HepG2 (cell line): ENCODE measurements around the gene DAD1. TPM values are rescaled to one million over a fixed set of nuclear protein-coding genes. Genes with fewer than 3 reads are reported as not detected.
A peak's percentile ranks its signal among the peaks of the same experiment; 100 is the strongest.

Experiments
- ATAC-seq: fragments of 200-7000 bp; cut with Tn5 transposase; 3 replicates; pipeline ENCODE4 v1.9.1; 2020; ENCODE audit warnings: mild to moderate bottlenecking, moderate library complexity
- BruUV-seq: library from RNA; stranded (reverse); fragments of 400-500 nt; replicated peaks from 2 replicates; lab custom pipeline; 2021; lab: Mats Ljungman, UMichigan
- CTCF ChIA-PET: fragments of 300-600 bp; formaldehyde crosslinking; extraction: SDS; loops from one replicate; lab custom pipeline; 2021; ENCODE audit warnings: low total read pairs, inconsistent platforms, low intra/inter-chr PET ratio; lab: Yijun Ruan, JAX
- POLR2A ChIA-PET: fragments of 350-600 bp; sonication (Branson Sonifier 250); formaldehyde crosslinking; loops from one replicate; lab custom pipeline; 2020; ENCODE audit warnings: antibody characterized with exemption, inconsistent platforms; lab: Yijun Ruan, JAX
- DNase-seq: peaks from one replicate; pipeline ENCODE4 v3.0.0-alpha.2; 2015; ENCODE audit warnings: low spot score
- FAIRE-seq: peaks from 3 replicates; lab custom pipeline; 2011; peaks lifted over from hg19 to GRCh38; lab: Jason Lieb, UNC
- H2AFZ ChIP-seq: one replicate; pipeline ENCODE4 v1.6.1; 2011; ENCODE audit warnings: low read length, inconsistent platforms
- H3K27ac ChIP-seq: fragments of 300-600 bp; 3 replicates; pipeline ENCODE4 v1.8.0; 2011; ENCODE audit warnings: mixed run types, mild to moderate bottlenecking, mixed read lengths, low read length, inconsistent platforms; ENCODE audit not compliant: insufficient read depth; ENCODE audit errors: extremely low read length
- H3K27me3 ChIP-seq, 2 experiments: fragments of 200-600 bp in 1 of 2; 2 replicates in 1 of 2; 3 replicates in 1 of 2; pipeline versions ENCODE4 v1.6.0 to v1.8.0; 2011; ENCODE audit warnings: low read length in 2 of 2, mild to moderate bottlenecking in 2 of 2, moderate library complexity in 2 of 2, inconsistent platforms in 1 of 2; ENCODE audit not compliant: insufficient read depth in 2 of 2, control insufficient read depth in 1 of 2
- H3K36me3 ChIP-seq, 2 experiments: fragments of 200-600 bp in 1 of 2; replicated peaks in 1 of 2; 2 replicates in 1 of 2; 3 replicates in 1 of 2; pipeline versions ENCODE4 v1.5.1 to v1.8.0; 2011; ENCODE audit warnings: low read length in 2 of 2, inconsistent platforms in 1 of 2; ENCODE audit not compliant: insufficient read depth in 2 of 2, control insufficient read depth in 1 of 2
- H3K4me1 ChIP-seq: 2 replicates; pipeline ENCODE4 v1.5.1; 2012; ENCODE audit warnings: low read length, inconsistent platforms; ENCODE audit not compliant: insufficient read depth
- H3K4me2 ChIP-seq: 2 replicates; pipeline ENCODE4 v1.6.0; 2011; ENCODE audit warnings: low read depth, low read length, inconsistent platforms
- H3K4me3 ChIP-seq, 3 experiments: fragments of 200-600 bp in 1 of 3; sonication (generic), shearing (Covaris generic) in 1 of 3; replicated peaks in 1 of 3; 2 replicates each; pipeline ENCODE4 v1.5.1; 2011 to 2016; ENCODE audit warnings: low read length in 3 of 3, inconsistent platforms in 2 of 3, low read depth in 2 of 3, mild to moderate bottlenecking in 2 of 3, control low read depth in 1 of 3, mixed read lengths in 1 of 3; ENCODE audit not compliant: insufficient read depth in 1 of 3
- H3K79me2 ChIP-seq: one replicate; pipeline ENCODE4 v1.6.1; 2011; ENCODE audit warnings: low read length, inconsistent platforms; ENCODE audit not compliant: insufficient read depth
- H3K9ac ChIP-seq: 2 replicates; pipeline ENCODE4 v1.6.0; 2011; ENCODE audit warnings: mild to moderate bottlenecking, low read depth, low read length, inconsistent platforms; ENCODE audit not compliant: insufficient read depth
- H3K9me3 ChIP-seq: 2 replicates; pipeline ENCODE4 v1.5.1; 2012; ENCODE audit warnings: mild to moderate bottlenecking, low read length
- H4K20me1 ChIP-seq: 2 replicates; pipeline ENCODE4 v1.6.0; 2011; ENCODE audit warnings: inconsistent platforms, mild to moderate bottlenecking, low read length, moderate library complexity; ENCODE audit not compliant: insufficient read depth
- CERS6 ChIP-seq: sonication (generic); formaldehyde crosslinking; IDR thresholded peaks from 2 replicates; pipeline ENCODE4 v1.5.0; 2020; ENCODE audit warnings: missing genetic modification reagents
- GZF1 ChIP-seq: sonication (generic); formaldehyde crosslinking; IDR thresholded peaks from 2 replicates; pipeline ENCODE4 v1.5.1; 2020; ENCODE audit warnings: mild to moderate bottlenecking, missing genetic modification reagents
- MEF2D ChIP-seq: sonication (generic); formaldehyde crosslinking; IDR thresholded peaks from 2 replicates; pipeline ENCODE4 v1.5.1; 2020; ENCODE audit warnings: mild to moderate bottlenecking, missing genetic modification reagents
- PHF21A ChIP-seq: sonication (generic); formaldehyde crosslinking; IDR thresholded peaks from 2 replicates; pipeline ENCODE4 v1.5.0; 2020; ENCODE audit warnings: mild to moderate bottlenecking, missing genetic modification reagents
- POGK ChIP-seq: sonication (generic); formaldehyde crosslinking; conservative IDR thresholded peaks from 2 replicates; pipeline ENCODE4 v1.8.0; 2022; ENCODE audit warnings: mild to moderate bottlenecking, moderate library complexity, missing genetic modification reagents
- TCF12 ChIP-seq, 2 experiments: fragments of 450-650 bp in 1 of 2; sonication (generic) in 1 of 2; formaldehyde crosslinking in 1 of 2; IDR thresholded peaks; 2 replicates each; pipeline versions ENCODE4 v1.6.1 to v1.8.0; 2017 to 2022; ENCODE audit warnings: antibody characterized with exemption in 1 of 2, mild to moderate bottlenecking in 1 of 2, missing genetic modification reagents in 1 of 2, moderate library complexity in 1 of 2
- THAP7 ChIP-seq: sonication (generic); formaldehyde crosslinking; IDR thresholded peaks from 2 replicates; pipeline ENCODE4 v1.8.1; 2023; ENCODE audit warnings: mild to moderate bottlenecking, missing genetic modification reagents
- ZBTB43 ChIP-seq: sonication (generic); formaldehyde crosslinking; conservative IDR thresholded peaks from 2 replicates; pipeline ENCODE4 v1.4.0; 2020; ENCODE audit warnings: missing genetic modification reagents
- ZNF280D ChIP-seq: sonication (generic); formaldehyde crosslinking; IDR thresholded peaks from 2 replicates; pipeline ENCODE4 v1.5.1; 2020; ENCODE audit warnings: mild to moderate bottlenecking, missing genetic modification reagents
- ZNF567 ChIP-seq: sonication (generic); formaldehyde crosslinking; IDR thresholded peaks from 2 replicates; pipeline ENCODE4 v1.8.1; 2023; ENCODE audit warnings: mild to moderate bottlenecking, missing genetic modification reagents, borderline replicate concordance
- ZNF724P ChIP-seq: sonication (generic); formaldehyde crosslinking; IDR thresholded peaks from 2 replicates; pipeline ENCODE4 v1.8.0; 2022; ENCODE audit warnings: missing genetic modification reagents, borderline replicate concordance
- ZNF746 ChIP-seq: sonication (generic); formaldehyde crosslinking; IDR thresholded peaks from 2 replicates; pipeline ENCODE4 v1.8.0; 2022; ENCODE audit warnings: mild to moderate bottlenecking, missing genetic modification reagents
- ZNF788 ChIP-seq: sonication (generic); formaldehyde crosslinking; IDR thresholded peaks from 2 replicates; pipeline ENCODE4 v1.5.0; 2020; ENCODE audit warnings: mild to moderate bottlenecking, missing genetic modification reagents, borderline replicate concordance
- WGBS: methylation state at CpG from one replicate; pipeline ENCODE4 v1.1.6; 2017; ENCODE audit warnings: low lambda C conversion rate; 5-methylcytosine and 5-hydroxymethylcytosine counted together
- in situ Hi-C: cut with HindIII; loops from 2 replicates; pipeline ENCODE4 v1.10.0; 2017; ENCODE audit warnings: low pct_unique_long_range_greater_than_20kb; ENCODE audit not compliant: extremely low pct_ligation_motif_present
- intact Hi-C: fragments of 100-400 bp; cut with micrococcal nuclease; formaldehyde crosslinking; loops from one replicate; pipeline ENCODE4 v1.10.0; 2022; ENCODE audit not compliant: unreplicated experiment
- polyA plus RNA-seq, 8 experiments: library from polyadenylated mRNA; depleted of rRNA in 3 of 8; stranded (reverse) in 7 of 8; unstranded in 1 of 8; fragments of >200 nt; fragmentation: Illumina TruSeq in 4 of 8; extraction: Trizol in 4 of 8; gene quantifications; 2 replicates each; pipeline versions ENCODE4 v1.2.1 to v1.2.3, GENCODE V29; 2011 to 2016; ENCODE audit warnings: low read depth in 4 of 8, missing spikeins in 1 of 8, mixed read lengths in 1 of 8; ENCODE audit not compliant: insufficient read depth in 1 of 8
- total RNA-seq, 5 experiments: library from RNA; depleted of rRNA; stranded (reverse); fragments of >200 nt; fragmentation: Illumina TruSeq; extraction: Trizol; gene quantifications; 2 replicates each; pipeline ENCODE4 v1.2.3, GENCODE V29; 2016; ENCODE audit warnings: low read depth in 1 of 5

Gene DAD1
- total and polyA plus RNA-seq, 2 of the 13 experiments (the other 11 are each of a cell fraction or from before 2014, with no cell fraction given), result 558 to 626 TPM

- Histone ChIP-seq H3K27ac (no peak overlapping the region), H2AFZ (no peak overlapping the region)
- TF ChIP-seq MEF2D, result 0 out of 2 replicates have a peak, but pooled peaks have one; percentile 2
- TF ChIP-seq ZNF280D, result peak; percentile 78
- TF ChIP-seq ZNF788, result no peak
- TF ChIP-seq ZNF724P (CRISPR knock-in tag), result 0 out of 2 replicates have a peak, but pooled peaks have one; percentile 52
- TF ChIP-seq GZF1 (CRISPR knock-in tag), result 0 out of 2 replicates have a peak, but pooled peaks have one; percentile 51
- TF ChIP-seq ZNF746 (CRISPR knock-in tag), result no peak
- 0 out of 2 replicates have a peak, but pooled peaks have one; percentile 31 for TF ChIP-seq PHF21A (CRISPR knock-in tag)
- 0 out of 2 replicates have a peak, but pooled peaks have one; percentile 8 for TF ChIP-seq POGK (CRISPR knock-in tag)
- TF ChIP-seq THAP7 (CRISPR knock-in tag), result 0 out of 2 replicates have a peak, but pooled peaks have one; percentile 1
- no peak for TF ChIP-seq ZNF567 (CRISPR knock-in tag)
- no peak for TF ChIP-seq TCF12 (IDR thresholded peaks at IDR 0.05)
- TF ChIP-seq TCF12 (CRISPR knock-in tag; IDR thresholded peaks at IDR 0.05), result no peak
- TF ChIP-seq ZBTB43 (CRISPR knock-in tag), result no peak
- TF ChIP-seq CERS6 (CRISPR knock-in tag), result no peak
These were observed 30.0 kb downstream of the DAD1 start for GRCh38 chr14:22559041-22559440.

More at GRCh38 chr14:22559041-22559440, 30.0 kb downstream of the DAD1 start:
- FAIRE-seq, result no peak
- Histone ChIP-seq H4K20me1 (no peaks in the 10 kb centered on the region), H3K79me2 (no peaks in the 10 kb centered on the region), H3K9me3 (no peaks in the 10 kb centered on the region), H3K9ac (no peak overlapping the region), H3K27me3 (peaks cover 7 to 25% of the 10 kb centered on the region in 2 experiments; a peak in 4 of 5 replicates), H3K4me1 (peaks cover 72% of the 10 kb centered on the region), H3K36me3 (peaks cover 5% of the 10 kb centered on the region in 2 experiments), H3K4me2 (peak overlapping the region; percentile 80; the same call in 1 of the 2 replicates), H3K4me3 (no peak overlapping the region)
- intact Hi-C loops, result loop anchor here (2.0 to 5.0 kb wide), 2 partner anchors 153 to 208 kb away; partner anchors contain the start of gene OXA1L
- no peak for DNase-seq
- no TSS peak for BruUV-seq
- in situ Hi-C loops, result loop anchor here (5.0 kb wide), 3 partner anchors 93 to 493 kb away; no protein-coding TSS in a partner anchor
- ATAC-seq, result no peak
- POLR2A ChIA-PET, result interaction anchor here (0.8 to 3.4 kb wide), 8 partner anchors 11 to 448 kb away, joined by 3 to 21 read pairs (median 4); partner anchors contain the start of genes DAD1, HAUS4 and OXA1L
- CTCF ChIA-PET, result interaction anchor here (0.9 to 7.7 kb wide), 5 partner anchors 10 to 341 kb away, joined by 3 to 200 read pairs (median 142); partner anchors contain the start of gene OR6J1
- 91% methylated on average over 1 of the region's 1 CpG for WGBS
